HCT116 (cell line): ENCODE results near the gene SNX10. TPM values are rescaled to one million over a fixed set of nuclear protein-coding genes. Genes with fewer than 3 reads are reported as not detected.

Experiments used
- ATAC-seq: fragments of 200-7000 bp; cut with Tn5 transposase; 2 replicates; pipeline ENCODE4 v1.9.1; 2020; ENCODE audit warnings: mild to moderate bottlenecking, moderate library complexity
- BruUV-seq: library from RNA; stranded (reverse); fragments of 400-500 nt; replicated peaks from 2 replicates; lab custom pipeline; 2021; lab: Mats Ljungman, UMichigan
- CTCF ChIA-PET: fragments of 300-600 bp; sonication (Branson Sonifier 250); formaldehyde crosslinking; loops from one replicate; lab custom pipeline; 2021; ENCODE audit warnings: antibody characterized with exemption; lab: Charles Lee
- POLR2A ChIA-PET: fragments of 300-600, 350-600 bp; sonication (Branson Sonifier 250); formaldehyde crosslinking; loops from one replicate; lab custom pipeline; 2021; ENCODE audit warnings: antibody characterized with exemption; lab: Charles Lee
- RAD21 ChIA-PET, 2 experiments: fragments of 300-600 bp; sonication (Branson Sonifier 250); formaldehyde crosslinking; loops; one replicate each; lab custom pipeline; 2023; ENCODE audit warnings: low total read pairs in 2 of 2; ENCODE audit not compliant: uncharacterized antibody in 2 of 2, unreplicated experiment in 2 of 2, low non-redundant PET in 1 of 2; lab: Charles Lee
- DNase-seq: peaks from one replicate; pipeline ENCODE4 v3.0.0-alpha.2; 2010; ENCODE audit warnings: low read depth, low spot score
- H2AFZ ChIP-seq: fragments of 200-600 bp; shearing (Covaris generic), sonication (generic); 2 replicates; pipeline ENCODE4 v1.6.1; 2017; ENCODE audit warnings: low read depth, mixed run types, mixed read lengths, antibody characterized with exemption, low read length; ENCODE audit not compliant: poor library complexity, severe bottlenecking
- H3K27ac ChIP-seq: 2 replicates; pipeline ENCODE4 v1.5.1; 2012; ENCODE audit warnings: low read depth, low read length
- H3K27me3 ChIP-seq: fragments of 200-600 bp; sonication (generic); 2 replicates; pipeline ENCODE4 v1.6.1; 2016; ENCODE audit warnings: mixed run types, low read length, mixed read lengths; ENCODE audit not compliant: insufficient read depth
- H3K36me3 ChIP-seq, 2 experiments: fragments of 200-500 bp in 1 of 2; fragments of 200-600 bp in 1 of 2; sonication (Bioruptor generic) in 1 of 2; sonication (generic) in 1 of 2; 2 replicates each; pipeline versions ENCODE4 v1.5.1 to v1.6.1; 2014 to 2016; ENCODE audit warnings: low read length in 2 of 2, inconsistent platforms in 1 of 2, mixed read lengths in 1 of 2, mixed run types in 1 of 2; ENCODE audit not compliant: insufficient read depth in 2 of 2, control insufficient read depth in 1 of 2
- H3K4me1 ChIP-seq, 2 experiments: fragments of 200-600 bp in 1 of 2; sonication (generic) in 1 of 2; 2 replicates each; pipeline versions ENCODE4 v1.5.1 to v1.6.1; 2012 to 2017; ENCODE audit warnings: low read length in 2 of 2, inconsistent platforms in 1 of 2, mild to moderate bottlenecking in 1 of 2, mixed read lengths in 1 of 2, mixed run types in 1 of 2, moderate library complexity in 1 of 2; ENCODE audit not compliant: insufficient read depth in 2 of 2, control insufficient read depth in 1 of 2
- H3K4me2 ChIP-seq: fragments of 200-600 bp; sonication (generic); 2 replicates; pipeline ENCODE4 v1.6.1; 2017; ENCODE audit warnings: mixed run types, low read length, mixed read lengths
- H3K4me3 ChIP-seq, 2 experiments: fragments of 200-600 bp in 1 of 2; sonication (generic) in 1 of 2; replicated peaks in 1 of 2; 2 replicates each; pipeline ENCODE4 v1.5.1; 2011 to 2016; ENCODE audit warnings: low read length in 2 of 2, control low read depth in 1 of 2, low read depth in 1 of 2, mild to moderate bottlenecking in 1 of 2, mixed read lengths in 1 of 2, mixed run types in 1 of 2
- H3K79me2 ChIP-seq: fragments of 200-600 bp; sonication (generic); 2 replicates; pipeline ENCODE4 v1.6.1; 2017; ENCODE audit warnings: mild to moderate bottlenecking, mixed run types, low read length, moderate library complexity, mixed read lengths; ENCODE audit not compliant: insufficient read depth
- H3K9ac ChIP-seq: fragments of 200-600 bp; sonication (generic); 2 replicates; pipeline ENCODE4 v1.6.1; 2016; ENCODE audit warnings: low read length, mixed read lengths
- H3K9me2 ChIP-seq: fragments of 200-600 bp; sonication (generic), shearing (Covaris generic); 2 replicates; pipeline ENCODE4 v1.6.1; 2017; ENCODE audit warnings: mixed run types, mild to moderate bottlenecking, moderate library complexity; ENCODE audit not compliant: insufficient read depth
- H3K9me3 ChIP-seq, 2 experiments: fragments of 200-500 bp in 1 of 2; fragments of 200-600 bp in 1 of 2; sonication (Bioruptor generic) in 1 of 2; sonication (generic) in 1 of 2; 2 replicates each; pipeline ENCODE4 v1.6.1; 2014 to 2017; ENCODE audit warnings: low read length in 2 of 2, mixed read lengths in 2 of 2, inconsistent platforms in 1 of 2, low read depth in 1 of 2, mild to moderate bottlenecking in 1 of 2, mixed run types in 1 of 2, moderate library complexity in 1 of 2; ENCODE audit not compliant: control insufficient read depth in 1 of 2, insufficient read depth in 1 of 2
- H4K20me1 ChIP-seq: fragments of 200-600 bp; sonication (generic), shearing (Covaris generic); 2 replicates; pipeline ENCODE4 v1.6.1; 2017; ENCODE audit warnings: mixed run types, mild to moderate bottlenecking, moderate library complexity; ENCODE audit not compliant: insufficient read depth
- ATF3 ChIP-seq: IDR thresholded peaks from 2 replicates; pipeline ENCODE4 v1.6.1; 2012
- CBX3 ChIP-seq: IDR thresholded peaks from 2 replicates; pipeline ENCODE4 v1.6.1; 2012; ENCODE audit warnings: low read depth
- EGR1 ChIP-seq: IDR thresholded peaks from 2 replicates; pipeline ENCODE4 v1.6.1; 2012; ENCODE audit warnings: low read depth
- EZH2phosphoT487 ChIP-seq: fragments of 200-600 bp; IDR thresholded peaks from 2 replicates; pipeline ENCODE4 v1.6.1; 2018; ENCODE audit warnings: antibody characterized with exemption, borderline replicate concordance
- FOSL1 ChIP-seq: IDR thresholded peaks from 2 replicates; pipeline ENCODE4 v1.6.1; 2012; ENCODE audit warnings: low read depth
- JUND ChIP-seq: IDR thresholded peaks from 2 replicates; pipeline ENCODE4 v1.6.1; 2012
- POLR2A ChIP-seq: IDR thresholded peaks from 2 replicates; pipeline ENCODE4 v1.7.0; 2011; ENCODE audit warnings: borderline replicate concordance; ENCODE audit not compliant: insufficient read depth, insufficient read length; ENCODE audit errors: extremely low read depth
- SIN3A ChIP-seq: IDR thresholded peaks from 2 replicates; pipeline ENCODE4 v1.6.1; 2012; ENCODE audit warnings: low read depth
- SP1 ChIP-seq: IDR thresholded peaks from 2 replicates; pipeline ENCODE4 v1.6.1; 2012; ENCODE audit warnings: low read depth
- SRF ChIP-seq: IDR thresholded peaks from 2 replicates; pipeline ENCODE4 v1.6.1; 2012; ENCODE audit warnings: low read depth
- TCF7L2 ChIP-seq: IDR thresholded peaks from 2 replicates; pipeline ENCODE4 v1.7.0; 2011; ENCODE audit warnings: borderline replicate concordance, inconsistent platforms; ENCODE audit not compliant: insufficient read depth, insufficient read length; ENCODE audit errors: extremely low read depth
- ZBTB33 ChIP-seq: IDR thresholded peaks from 2 replicates; pipeline ENCODE4 v1.6.1; 2011; ENCODE audit warnings: mild to moderate bottlenecking, low read length, moderate library complexity; ENCODE audit not compliant: insufficient replicate concordance; ENCODE audit errors: extremely low read depth
- intact Hi-C: fragments of 100-400 bp; cut with micrococcal nuclease; formaldehyde crosslinking; loops from 2 replicates; pipeline ENCODE4 v1.10.0; 2022
- total RNA-seq: library from RNA; stranded (reverse); gene quantifications from one replicate; pipeline ENCODE4 v1.2.1, GENCODE V29; 2021; ENCODE audit not compliant: unreplicated experiment
- TF ChIP-seq, protein P1 (sequence below): IDR thresholded peaks from 2 replicates; pipeline ENCODE4 v1.6.1; 2012

SNX10 gene
- total RNA-seq, 1 experiment from 2014 or later = 26.9 TPM

DNA sequence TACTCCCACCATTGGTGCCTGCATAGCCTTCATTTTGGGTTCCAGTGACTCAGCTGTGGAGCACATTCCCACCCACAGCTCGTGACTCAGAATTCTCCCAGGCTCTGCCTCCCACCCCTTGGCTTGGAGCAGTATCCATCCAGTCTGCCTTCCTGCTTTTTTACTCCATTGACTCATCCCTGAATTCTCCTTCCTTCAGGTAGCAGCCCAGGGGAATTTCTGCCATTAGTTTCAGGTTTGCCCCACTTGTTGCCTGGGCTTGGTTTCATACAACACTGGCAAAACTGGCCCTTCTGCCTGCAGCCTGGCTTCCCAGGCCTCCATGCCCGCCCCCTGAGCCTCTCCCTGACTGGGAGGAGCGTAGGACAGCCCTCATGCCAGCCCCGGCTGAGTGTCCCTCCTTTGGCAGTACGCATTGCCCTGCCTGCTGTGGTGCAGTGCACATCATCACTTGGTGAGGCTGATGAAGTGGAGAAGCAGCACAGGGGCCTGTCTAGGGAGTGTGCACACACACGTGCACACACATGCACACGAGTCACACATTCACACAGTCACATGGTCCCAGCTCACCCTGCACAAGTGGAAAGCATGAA is 55.0 kb downstream of the SNX10 start:
- H3K9ac ChIP-seq = peak overlapping the region; percentile 1; the same call in 1 of the 2 replicates
- no peaks in the 10 kb centered on the region for H4K20me1 ChIP-seq
- no peaks in the 10 kb centered on the region for H3K27me3 ChIP-seq
- H2AFZ ChIP-seq = no peak overlapping the region
- no peaks in the 10 kb centered on the region for H3K36me3 ChIP-seq
- POLR2A ChIA-PET = no interaction called here
- CTCF ChIA-PET = interaction anchor here (1.1 kb wide), 1 partner anchor 454 kb away, joined by 3 read pairs; no protein-coding TSS in a partner anchor
- no peaks in the 10 kb centered on the region for H3K9me2 ChIP-seq
- intact Hi-C loops = no loop called here
- DNase-seq (peak; percentile 28), ATAC-seq (peak; percentile 88)
- RAD21 ChIA-PET = no interaction called here
- H3K4me2 ChIP-seq = peak overlapping the region; percentile 66
- H3K27ac ChIP-seq = peak overlapping the region; percentile 1; the same call in 1 of the 2 replicates
- H3K79me2 ChIP-seq = no peaks in the 10 kb centered on the region
- H3K9me3 ChIP-seq = no peaks in the 10 kb centered on the region
- peaks cover 4 to 28% of the 10 kb centered on the region in 2 experiments for H3K4me1 ChIP-seq
- BruUV-seq = no TSS peak
- TF ChIP-seq, protein P1, sequence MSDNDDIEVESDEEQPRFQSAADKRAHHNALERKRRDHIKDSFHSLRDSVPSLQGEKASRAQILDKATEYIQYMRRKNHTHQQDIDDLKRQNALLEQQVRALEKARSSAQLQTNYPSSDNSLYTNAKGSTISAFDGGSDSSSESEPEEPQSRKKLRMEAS = peak; percentile 36; the same call in 1 of the 2 replicates
- no peak for TF ChIP-seq SIN3A
- peak; percentile 68 for TF ChIP-seq FOSL1
- peak; percentile 46 for TF ChIP-seq SP1
- peak; percentile 71 for TF ChIP-seq EGR1
- peak; percentile 45; the same call in 1 of the 2 replicates for TF ChIP-seq JUND
- TF ChIP-seq POLR2A = no peak
- 0 out of 4 replicates have a peak overlapping the region, but pooled peaks of 1 of the 2 experiments have one; percentile 3 for H3K4me3 ChIP-seq

- Histone ChIP-seq H3K27me3 (no peaks in the 10 kb centered on the region), H3K79me2 (no peaks in the 10 kb centered on the region), H3K36me3 (no peaks in the 10 kb centered on the region), H3K9ac (no peak overlapping the region), H3K9me2 (no peaks in the 10 kb centered on the region), H3K4me2 (no peak overlapping the region), H3K4me3 (no peak overlapping the region), H3K9me3 (no peaks in the 10 kb centered on the region), H2AFZ (no peak overlapping the region), H4K20me1 (no peaks in the 10 kb centered on the region), H3K4me1 (peaks cover 4 to 28% of the 10 kb centered on the region in 2 experiments), H3K27ac (no peak overlapping the region)
- RAD21 ChIA-PET = no interaction called here
- TSS peak; percentile 18 for BruUV-seq
- DNase-seq (no peak), ATAC-seq (no peak)
- intact Hi-C loops = no loop called here
- CTCF ChIA-PET = no interaction called here
- POLR2A ChIA-PET = no interaction called here
- TF ChIP-seq ATF3 (no peak), CBX3 (no peak), TCF7L2 (no peak), SRF (no peak), JUND (no peak), EZH2phosphoT487 (no peak), ZBTB33 (no peak), FOSL1 (no peak)
Observed at GRCh38 chr7:26348234-26348851, 56.7 kb downstream of the SNX10 start.
